ENCODE results near the gene TRIO. TPM values are rescaled to one million over a fixed set of nuclear protein-coding genes. Genes with fewer than 3 reads are reported as not detected.

TRIO gene
- total RNA-seq, 2 donors from 2014 or later, result 62.0 to 137 TPM

- Histone ChIP-seq H3K36me3 (replicated peaks in 1 of 2; ENCODE audit: insufficient read depth in 1 of 2, low read depth in 2 of 2) (no peaks in the 10 kb centered on the region), H3K4me3 (no peak overlapping the region), H3K27me3 (no peaks in the 10 kb centered on the region), H3K9me3 (no peaks in the 10 kb centered on the region), H3K27ac (no peak overlapping the region), H3K4me1 (peaks cover 12% of the 10 kb centered on the region)
- ATAC-seq (no peak), DNase-seq (no peak)
- no peak for TF ChIP-seq POLR2A (IDR thresholded peaks at IDR 0.05)
- no peak for TF ChIP-seq CTCF (IDR thresholded peaks at IDR 0.05)
- intact Hi-C loops (cut with DNase I), result no loop called here
- 53 to 78% methylated on average over 1 of the region's 1 CpG for WGBS, 2 donors
Observed at GRCh38 chr5:14155075-14155474, 11.9 kb downstream of the TRIO start.

GRCh38 chr5:14155739-14156138 lies 12.6 kb downstream of the TRIO start:
- DNase-seq (no peak), ATAC-seq (no peak)
- intact Hi-C loops (cut with DNase I), result no loop called here
- H3K27me3 ChIP-seq, result no peaks in the 10 kb centered on the region
- no peaks in the 10 kb centered on the region for H3K36me3 ChIP-seq (replicated peaks in 1 of 2; ENCODE audit: insufficient read depth in 1 of 2, low read depth in 2 of 2)
- no peak for TF ChIP-seq CTCF (IDR thresholded peaks at IDR 0.05)
- TF ChIP-seq POLR2A (IDR thresholded peaks at IDR 0.05), result no peak
- peaks cover 11% of the 10 kb centered on the region for H3K4me1 ChIP-seq
- no peaks in the 10 kb centered on the region for H3K9me3 ChIP-seq
- H3K27ac ChIP-seq, result peak overlapping the region in 1 of 4 donors; percentile 9
- H3K4me3 ChIP-seq, result no peak overlapping the region
- WGBS, 2 donors, result 97 to 100% methylated on average over 1 of the region's 1 CpG

- no peak for DNase-seq
- H3K36me3 ChIP-seq (replicated peaks in 1 of 2; ENCODE audit: insufficient read depth in 1 of 2, low read depth in 2 of 2), result no peaks in the 10 kb centered on the region
- H3K27ac ChIP-seq, result peak overlapping the region in 2 of 4 donors; percentile 9 to 22
- H3K4me1 ChIP-seq, result peaks cover 11% of the 10 kb centered on the region
- intact Hi-C loops (cut with DNase I), result no loop called here
- no peaks in the 10 kb centered on the region for H3K27me3 ChIP-seq
- no peaks in the 10 kb centered on the region for H3K9me3 ChIP-seq
- H3K4me3 ChIP-seq, result no peak overlapping the region
- no peak for ATAC-seq
- 46 to 72% methylated on average over 6 of the region's 6 CpGs for WGBS, 2 donors
- TF ChIP-seq POLR2A (IDR thresholded peaks at IDR 0.05) (no peak), CTCF (IDR thresholded peaks at IDR 0.05) (no peak)
Observed at GRCh38 chr5:14156290-14156649, 13.1 kb downstream of the TRIO start.

- H3K4me1 ChIP-seq, result peaks cover 12% of the 10 kb centered on the region
- TF ChIP-seq CTCF (IDR thresholded peaks at IDR 0.05), result no peak
- TF ChIP-seq POLR2A (IDR thresholded peaks at IDR 0.05), result no peak
- H3K4me3 ChIP-seq, result no peak overlapping the region
- DNase-seq, result peak in 1 of 4 donors; percentile 35
- H3K36me3 ChIP-seq (replicated peaks in 1 of 2; ENCODE audit: insufficient read depth in 1 of 2, low read depth in 2 of 2), result no peaks in the 10 kb centered on the region
- 54 to 60% methylated on average over 8 of the region's 8 CpGs for WGBS, 2 donors
- peak overlapping the region in 2 of 4 donors; percentile 9 to 22 for H3K27ac ChIP-seq
- no peaks in the 10 kb centered on the region for H3K27me3 ChIP-seq
- H3K9me3 ChIP-seq, result no peaks in the 10 kb centered on the region
- ATAC-seq, result peak; percentile 74
- intact Hi-C loops (cut with DNase I), result no loop called here
Observed at GRCh38 chr5:14156650-14157492, 13.7 kb downstream of the TRIO start.

- H3K4me3 ChIP-seq, result no peak overlapping the region
- no peaks in the 10 kb centered on the region for H3K9me3 ChIP-seq
- ATAC-seq (no peak), DNase-seq (no peak)
- WGBS, 2 donors, result 88 to 90% methylated on average over 3 of the region's 3 CpGs
- H3K27me3 ChIP-seq, result no peaks in the 10 kb centered on the region
- H3K36me3 ChIP-seq (replicated peaks in 1 of 2; ENCODE audit: insufficient read depth in 1 of 2, low read depth in 2 of 2), result no peaks in the 10 kb centered on the region
- H3K27ac ChIP-seq, result peak overlapping the region in 1 of 4 donors; percentile 9
- peaks cover 17% of the 10 kb centered on the region for H3K4me1 ChIP-seq
- intact Hi-C loops (cut with DNase I), result no loop called here
- no peak for TF ChIP-seq POLR2A (IDR thresholded peaks at IDR 0.05)
- TF ChIP-seq CTCF (IDR thresholded peaks at IDR 0.05), result no peak
Observed at GRCh38 chr5:14157493-14157782, 14.3 kb downstream of the TRIO start.
